H9 (cell line): ENCODE results near the gene ZBTB20. TPM values are rescaled to one million over a fixed set of nuclear protein-coding genes. Genes with fewer than 3 reads are reported as not detected.

ENCODE experiments used
- DNase-seq: peaks from one replicate; pipeline ENCODE4 v3.0.0-alpha.2; 2017
- H2AFZ ChIP-seq: one replicate; pipeline ENCODE4 v1.6.1; 2013; ENCODE audit warnings: mild to moderate bottlenecking, low read length, control low read depth, moderate library complexity
- H2AK5ac ChIP-seq: 2 replicates; pipeline ENCODE4 v1.6.1; 2013; ENCODE audit warnings: low read length, control low read depth, mixed read lengths; ENCODE audit not compliant: insufficient read length
- H2BK120ac ChIP-seq: one replicate; pipeline ENCODE4 v1.6.1; 2013; ENCODE audit warnings: low read depth, mild to moderate bottlenecking, low read length, control low read depth, inconsistent platforms; ENCODE audit not compliant: poor library complexity, severe bottlenecking
- H2BK12ac ChIP-seq: 2 replicates; pipeline ENCODE4 v1.6.1; 2013; ENCODE audit warnings: low read length, control low read depth, mixed read lengths, low read depth; ENCODE audit not compliant: insufficient read length
- H2BK15ac ChIP-seq: 2 replicates; pipeline ENCODE4 v1.6.1; 2013; ENCODE audit warnings: low read depth, low read length, control low read depth
- H2BK20ac ChIP-seq: one replicate; pipeline ENCODE4 v1.6.1; 2013; ENCODE audit warnings: low read depth, mild to moderate bottlenecking, low read length, control low read depth, inconsistent platforms; ENCODE audit not compliant: poor library complexity, severe bottlenecking
- H2BK5ac ChIP-seq: 2 replicates; pipeline ENCODE4 v1.6.1; 2013; ENCODE audit warnings: low read length, control low read depth, mixed read lengths; ENCODE audit not compliant: insufficient read length
- H3K14ac ChIP-seq: 2 replicates; pipeline ENCODE4 v1.6.1; 2013; ENCODE audit warnings: low read length, control low read depth; ENCODE audit not compliant: insufficient read depth
- H3K18ac ChIP-seq: 2 replicates; pipeline ENCODE4 v1.6.1; 2013; ENCODE audit warnings: low read depth, mild to moderate bottlenecking, mixed read lengths, low read length, control low read depth; ENCODE audit not compliant: insufficient read length
- H3K23ac ChIP-seq: 2 replicates; pipeline ENCODE4 v1.6.1; 2013; ENCODE audit warnings: low read length, control low read depth, mixed read lengths, low read depth; ENCODE audit not compliant: insufficient read length
- H3K23me2 ChIP-seq: 2 replicates; pipeline ENCODE4 v1.6.1; 2013; ENCODE audit warnings: low read depth, mild to moderate bottlenecking, mixed read lengths, low read length, control low read depth; ENCODE audit not compliant: insufficient read length, poor library complexity, severe bottlenecking
- H3K27ac ChIP-seq: 2 replicates; pipeline ENCODE4 v1.5.1; 2013; ENCODE audit warnings: low read length, control low read depth, mixed read lengths, low read depth; ENCODE audit not compliant: insufficient read length
- H3K27me3 ChIP-seq: 2 replicates; pipeline ENCODE4 v1.6.1; 2013; ENCODE audit warnings: low read length, control low read depth, inconsistent platforms; ENCODE audit not compliant: insufficient read depth
- H3K4ac ChIP-seq: 2 replicates; pipeline ENCODE4 v1.6.1; 2013; ENCODE audit warnings: low read depth, mild to moderate bottlenecking, control low read depth, inconsistent platforms, low read length, moderate library complexity
- H3K4me1 ChIP-seq: 2 replicates; pipeline ENCODE4 v1.6.1; 2013; ENCODE audit warnings: low read length, control low read depth, inconsistent platforms; ENCODE audit not compliant: insufficient read depth
- H3K4me2 ChIP-seq: 2 replicates; pipeline ENCODE4 v1.6.1; 2013; ENCODE audit warnings: low read length, control low read depth, mixed read lengths; ENCODE audit not compliant: insufficient read length, insufficient read depth
- H3K56ac ChIP-seq: 2 replicates; pipeline ENCODE4 v1.6.1; 2013; ENCODE audit warnings: low read depth, mild to moderate bottlenecking, mixed read lengths, low read length, control low read depth; ENCODE audit not compliant: insufficient read length
- H3K79me1 ChIP-seq: 2 replicates; pipeline ENCODE4 v1.6.1; 2013; ENCODE audit warnings: low read depth, mild to moderate bottlenecking, moderate library complexity, low read length, control low read depth, inconsistent platforms; ENCODE audit not compliant: insufficient read depth, poor library complexity, severe bottlenecking
- H3K79me2 ChIP-seq: 2 replicates; pipeline ENCODE4 v1.6.1; 2013; ENCODE audit warnings: low read length, control low read depth, inconsistent platforms; ENCODE audit not compliant: insufficient read depth
- H3K9ac ChIP-seq: 2 replicates; pipeline ENCODE4 v1.6.1; 2013; ENCODE audit warnings: low read length, control low read depth, mixed read lengths; ENCODE audit not compliant: insufficient read length; ENCODE audit errors: extremely low read depth
- H3K9me3 ChIP-seq: one replicate; pipeline ENCODE4 v1.6.1; 2013; ENCODE audit warnings: low read depth, low read length, inconsistent platforms; ENCODE audit not compliant: control insufficient read depth
- H3T11ph ChIP-seq: one replicate; pipeline ENCODE4 v1.6.1; 2013; ENCODE audit warnings: mild to moderate bottlenecking, low read length, control low read depth, inconsistent platforms
- H4K20me1 ChIP-seq: one replicate; pipeline ENCODE4 v1.6.1; 2013; ENCODE audit not compliant: control insufficient read depth, insufficient read length, insufficient read depth
- H4K5ac ChIP-seq: 2 replicates; pipeline ENCODE4 v1.6.1; 2013; ENCODE audit warnings: low read depth, mild to moderate bottlenecking, mixed read lengths, low read length, control low read depth; ENCODE audit not compliant: insufficient read length
- H4K8ac ChIP-seq: replicated peaks from 2 replicates; pipeline ENCODE4 v1.6.1; 2013; ENCODE audit warnings: low read length, control low read depth, mixed read lengths, low read depth; ENCODE audit not compliant: insufficient read length
- H4K91ac ChIP-seq: 2 replicates; pipeline ENCODE4 v1.6.1; 2013; ENCODE audit warnings: low read depth, mild to moderate bottlenecking, moderate library complexity, mixed read lengths, low read length, control low read depth; ENCODE audit not compliant: insufficient read length
- H3K27ac Mint-ChIP-seq, 3 experiments: 2 replicates in 2 of 3; 3 replicates in 1 of 3; pipeline ENCODE4 v1.8.0; 2020 to 2021; ENCODE audit warnings: mixed read lengths in 3 of 3, mild to moderate bottlenecking in 1 of 3, moderate library complexity in 1 of 3
- H3K27me3 Mint-ChIP-seq: 2 replicates; pipeline ENCODE4 v1.8.0; 2021; ENCODE audit warnings: low read depth, mild to moderate bottlenecking, moderate library complexity, mixed read lengths
- H3K36me3 Mint-ChIP-seq, 3 experiments: 2 replicates in 2 of 3; 3 replicates in 1 of 3; pipeline ENCODE4 v1.8.0; 2020 to 2021; ENCODE audit warnings: low read depth in 3 of 3, mixed read lengths in 3 of 3; ENCODE audit not compliant: insufficient read depth in 1 of 3
- H3K4me1 Mint-ChIP-seq, 2 experiments: 2 replicates each; pipeline ENCODE4 v1.8.0; 2020; ENCODE audit warnings: mixed read lengths in 2 of 2
- H3K4me3 Mint-ChIP-seq, 2 experiments: 2 replicates in 1 of 2; 3 replicates in 1 of 2; pipeline ENCODE4 v1.8.0; 2020 to 2021; ENCODE audit warnings: mild to moderate bottlenecking in 2 of 2, mixed read lengths in 2 of 2, moderate library complexity in 1 of 2
- H3K9me3 Mint-ChIP-seq, 2 experiments: 2 replicates in 1 of 2; 3 replicates in 1 of 2; pipeline ENCODE4 v1.8.0; 2020; ENCODE audit warnings: mild to moderate bottlenecking in 2 of 2, mixed read lengths in 2 of 2, moderate library complexity in 1 of 2
- WGBS: extraction: QIAGEN DNeasy Blood & Tissue Kit; methylation state at CpG from one replicate; pipeline ENCODE4 v1.1.7; 2013; ENCODE audit warnings: missing lambda C conversion rate, low lambda C conversion rate, mixed read lengths; ENCODE audit not compliant: insufficient read length; ENCODE audit errors: extremely low coverage; 5-methylcytosine and 5-hydroxymethylcytosine counted together
- total RNA-seq: library from RNA; stranded (reverse); gene quantifications from 2 replicates; pipeline ENCODE4 v1.2.1, GENCODE V29; 2021
- TF ChIP-seq, protein P1 (sequence below): fragments of 200-600 bp; sonication (generic); conservative IDR thresholded peaks from 3 replicates; pipeline ENCODE4 v1.8.0; 2021; ENCODE audit warnings: antibody characterized with exemption, mild to moderate bottlenecking

ZBTB20 gene
- total RNA-seq, 1 experiment from 2014 or later, result 0.70 TPM

DNA sequence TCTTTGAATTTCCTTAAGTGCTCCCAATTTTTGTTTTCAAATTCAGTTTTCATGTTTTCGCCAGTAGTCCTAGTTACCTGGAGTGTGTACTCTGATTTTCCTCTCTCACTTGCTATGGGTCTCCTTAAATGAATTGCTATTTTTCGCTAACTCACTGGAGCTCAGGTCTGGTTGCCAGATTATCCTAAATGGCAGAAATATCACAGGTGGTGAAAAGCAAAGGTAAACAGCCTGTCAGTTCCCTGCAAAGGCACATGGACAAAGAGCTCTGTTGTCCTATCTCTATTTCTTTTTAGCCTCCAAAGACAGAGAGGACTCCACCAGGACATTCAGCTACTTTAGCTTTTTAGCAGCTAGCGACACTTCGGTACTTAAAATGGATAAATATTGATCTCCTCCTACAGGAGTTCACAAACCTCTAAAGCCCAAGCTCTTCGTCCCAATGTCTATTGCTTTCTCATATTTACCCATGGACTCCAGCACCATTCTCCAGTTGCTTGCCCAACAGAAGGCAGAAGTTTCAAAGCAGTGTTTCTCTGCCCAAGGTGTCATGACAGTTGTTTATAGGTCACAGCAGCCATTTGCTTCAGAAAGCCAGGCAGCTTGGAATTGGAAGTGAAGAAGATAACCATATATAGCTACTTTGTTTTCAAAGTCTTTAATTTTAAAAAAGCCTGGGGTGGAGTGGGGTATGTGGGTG, 12.3 kb downstream of the ZBTB20 start:
- Histone ChIP-seq H3K4me1 (no peaks in the 10 kb centered on the region), H3K14ac (no peak overlapping the region), H3K4me2 (no peak overlapping the region), H3K56ac (no peak overlapping the region), H4K5ac (no peak overlapping the region), H4K8ac (no peak overlapping the region), H2AK5ac (no peak overlapping the region), H2BK5ac (no peak overlapping the region), H2AFZ (no peak overlapping the region), H2BK12ac (no peak overlapping the region), H4K20me1 (no peaks in the 10 kb centered on the region), H3K9ac (no peak overlapping the region), H3K4ac (no peak overlapping the region), H3K27me3 (no peaks in the 10 kb centered on the region), H3K27ac (no peak overlapping the region), H2BK20ac (no peak overlapping the region), H2BK15ac (no peak overlapping the region), H3T11ph (no peak overlapping the region), H3K79me2 (no peaks in the 10 kb centered on the region), H2BK120ac (no peak overlapping the region), H3K18ac (no peak overlapping the region), H4K91ac (no peak overlapping the region), H3K9me3 (no peaks in the 10 kb centered on the region), H3K79me1 (no peaks in the 10 kb centered on the region), H3K23me2 (no peaks in the 10 kb centered on the region), H3K23ac (no peak overlapping the region)
- Mint-ChIP-seq H3K4me1 (peaks cover 4 to 5% of the 10 kb centered on the region in 2 experiments), H3K27me3 (no peaks in the 10 kb centered on the region), H3K36me3 (no peaks in the 10 kb centered on the region), H3K4me3 (no peak overlapping the region), H3K9me3 (no peaks in the 10 kb centered on the region), H3K27ac (peak overlapping the region in 2 of 3 experiments; percentile 33 to 39; a peak in 2 of 7 replicates)
- DNase-seq, result no peak
- TF ChIP-seq, protein P1, sequence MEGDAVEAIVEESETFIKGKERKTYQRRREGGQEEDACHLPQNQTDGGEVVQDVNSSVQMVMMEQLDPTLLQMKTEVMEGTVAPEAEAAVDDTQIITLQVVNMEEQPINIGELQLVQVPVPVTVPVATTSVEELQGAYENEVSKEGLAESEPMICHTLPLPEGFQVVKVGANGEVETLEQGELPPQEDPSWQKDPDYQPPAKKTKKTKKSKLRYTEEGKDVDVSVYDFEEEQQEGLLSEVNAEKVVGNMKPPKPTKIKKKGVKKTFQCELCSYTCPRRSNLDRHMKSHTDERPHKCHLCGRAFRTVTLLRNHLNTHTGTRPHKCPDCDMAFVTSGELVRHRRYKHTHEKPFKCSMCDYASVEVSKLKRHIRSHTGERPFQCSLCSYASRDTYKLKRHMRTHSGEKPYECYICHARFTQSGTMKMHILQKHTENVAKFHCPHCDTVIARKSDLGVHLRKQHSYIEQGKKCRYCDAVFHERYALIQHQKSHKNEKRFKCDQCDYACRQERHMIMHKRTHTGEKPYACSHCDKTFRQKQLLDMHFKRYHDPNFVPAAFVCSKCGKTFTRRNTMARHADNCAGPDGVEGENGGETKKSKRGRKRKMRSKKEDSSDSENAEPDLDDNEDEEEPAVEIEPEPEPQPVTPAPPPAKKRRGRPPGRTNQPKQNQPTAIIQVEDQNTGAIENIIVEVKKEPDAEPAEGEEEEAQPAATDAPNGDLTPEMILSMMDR, result no peak
- no CpG with 5 or more reads among the region's 5 CpGs for WGBS
